Breast epithelium (tissue), 4 donors: Measurements from ENCODE around the gene PLCB2. TPM values are rescaled to one million over a fixed set of nuclear protein-coding genes. Genes with fewer than 3 reads are reported as not detected.

Source experiments
- DNase-seq, 2 donors: peaks; one replicate each; pipeline ENCODE4 v3.0.0-alpha.2; 2019; ENCODE audit warnings: low spot score in 2 of 2
- H3K27ac ChIP-seq, 2 donors: fragments of 200-600 bp; sonication (generic) in 1 of 2; one replicate each; pipeline ENCODE4 v1.5.1; 2016 to 2019; ENCODE audit warnings: mild to moderate bottlenecking in 1 of 2
- H3K27me3 ChIP-seq, 2 donors: fragments of 200-600 bp; sonication (generic) in 1 of 2; one replicate each; pipeline versions ENCODE4 v1.5.1 to v1.6.0; 2017 to 2019; ENCODE audit warnings: control low read depth in 1 of 2, mild to moderate bottlenecking in 1 of 2
- H3K36me3 ChIP-seq: fragments of 200-600 bp; one replicate; pipeline ENCODE4 v1.5.1; 2019
- H3K4me1 ChIP-seq, 2 donors: fragments of 200-600 bp; sonication (generic); one replicate each; pipeline ENCODE4 v1.5.1; 2016 to 2019; ENCODE audit warnings: control low read depth in 1 of 2
- H3K4me3 ChIP-seq, 3 donors: fragments of 200-600 bp; sonication (generic); 1 replicate in 2 of 3; 2 replicates in 1 of 3; pipeline ENCODE4 v1.5.1; 2016 to 2019; ENCODE audit warnings: mild to moderate bottlenecking in 3 of 3, moderate library complexity in 2 of 3
- H3K9me3 ChIP-seq, 2 donors: fragments of 200-600 bp; sonication (generic) in 1 of 2; one replicate each; pipeline ENCODE4 v1.5.1; 2016 to 2019; ENCODE audit warnings: control low read depth in 1 of 2
- CTCF ChIP-seq, 3 donors: fragments of 450-650 bp; IDR thresholded peaks; one replicate each; pipeline ENCODE4 v1.5.1; 2016 to 2017; ENCODE audit warnings: antibody characterized with exemption in 3 of 3, mild to moderate bottlenecking in 3 of 3, moderate library complexity in 3 of 3
- POLR2A ChIP-seq: fragments of 450-650 bp; IDR thresholded peaks from one replicate; pipeline ENCODE4 v1.6.1; 2016; ENCODE audit warnings: antibody characterized with exemption, mild to moderate bottlenecking, moderate library complexity
- POLR2AphosphoS5 ChIP-seq, 3 donors: sonication (generic); formaldehyde crosslinking; IDR thresholded peaks; one replicate each; pipeline ENCODE4 v1.6.1; 2017; ENCODE audit warnings: antibody characterized with exemption in 3 of 3
- intact Hi-C: fragments of 100-400 bp; cut with DNase I; formaldehyde crosslinking; loops from one replicate; pipeline ENCODE4 v1.15.1; 2023; ENCODE audit warnings: low total_unique reads
- total RNA-seq, 3 donors: library from RNA; depleted of rRNA; stranded (reverse); fragments of >200 nt; gene quantifications; one replicate each; pipeline ENCODE4 v1.1.0, GENCODE V29; 2016

Gene PLCB2
- total RNA-seq: 10 to 100 TPM in 2 of 3 donors, 1 to 10 TPM in 1; 4.3 to 17.9 (median 13.6) TPM

GRCh38 chr15:40307421-40308211, at the start of gene PLCB2:
TSS of gene PLCB2 (minus strand) at chr15:40307935. CDS start at chr15:40307672, 263 bp downstream.
- Histone ChIP-seq H3K9me3 (no peaks in the 10 kb centered on the region), H3K27ac (peak within 1 kb of the TSS in 1 of 2 donors; percentile 61), H3K36me3 (no peaks in the 10 kb centered on the region), H3K4me1 (no peaks in the 10 kb centered on the region), H3K4me3 (peak within 1 kb of the TSS; percentile 30 to 45 (median 31)), H3K27me3 (no peaks in the 10 kb centered on the region)
- intact Hi-C loops: no loop called here
- no peak for DNase-seq
- no peak for TF ChIP-seq POLR2A
- TF ChIP-seq CTCF (IDR thresholded peaks at IDR 0.05): no peak
- no peak for TF ChIP-seq POLR2AphosphoS5 (IDR thresholded peaks at IDR 0.05)

GRCh38 chr15:40357246-40357645, 49.5 kb upstream of the PLCB2 start:
- Histone ChIP-seq H3K9me3 (no peaks in the 10 kb centered on the region), H3K36me3 (no peaks in the 10 kb centered on the region), H3K4me1 (peaks cover 4 to 6% of the 10 kb centered on the region in 2 donors), H3K27ac (no peak overlapping the region), H3K27me3 (no peaks in the 10 kb centered on the region), H3K4me3 (peak overlapping the region in 1 of 3 donors; percentile 49)
- no peak for DNase-seq
- TF ChIP-seq POLR2AphosphoS5 (IDR thresholded peaks at IDR 0.05) (no peak), POLR2A (no peak)
- intact Hi-C loops: no loop called here

GRCh38 chr15:40355976-40356585, 48.3 kb upstream of the PLCB2 start:
- intact Hi-C loops: no loop called here
- no peak overlapping the region for H3K4me3 ChIP-seq
- DNase-seq: no peak
- no peak overlapping the region for H3K27ac ChIP-seq
- TF ChIP-seq POLR2A (no peak), CTCF (IDR thresholded peaks at IDR 0.05) (no peak), POLR2AphosphoS5 (IDR thresholded peaks at IDR 0.05) (no peak)
- no peaks in the 10 kb centered on the region for H3K27me3 ChIP-seq
- H3K9me3 ChIP-seq: no peaks in the 10 kb centered on the region
- no peaks in the 10 kb centered on the region for H3K36me3 ChIP-seq
- peaks cover 4 to 6% of the 10 kb centered on the region in 2 donors for H3K4me1 ChIP-seq

- Histone ChIP-seq H3K27ac (no peak overlapping the region), H3K4me3 (no peak overlapping the region), H3K4me1 (peaks cover 4 to 6% of the 10 kb centered on the region in 2 donors), H3K27me3 (no peaks in the 10 kb centered on the region), H3K36me3 (no peaks in the 10 kb centered on the region), H3K9me3 (no peaks in the 10 kb centered on the region)
- intact Hi-C loops: no loop called here
- DNase-seq: no peak
- TF ChIP-seq POLR2AphosphoS5 (IDR thresholded peaks at IDR 0.05) (no peak), POLR2A (no peak), CTCF (IDR thresholded peaks at IDR 0.05) (no peak)
These were observed 46.9 kb upstream of the PLCB2 start for GRCh38 chr15:40354408-40355171.

- Histone ChIP-seq H3K27ac (no peak overlapping the region), H3K36me3 (no peaks in the 10 kb centered on the region), H3K9me3 (no peaks in the 10 kb centered on the region), H3K27me3 (no peaks in the 10 kb centered on the region), H3K4me3 (no peak overlapping the region), H3K4me1 (peaks cover 3 to 4% of the 10 kb centered on the region in 2 donors)
- intact Hi-C loops: no loop called here
- no peak for TF ChIP-seq POLR2A
- no peak for TF ChIP-seq CTCF (IDR thresholded peaks at IDR 0.05)
- no peak for TF ChIP-seq POLR2AphosphoS5 (IDR thresholded peaks at IDR 0.05)
- DNase-seq: no peak
These were observed 46.0 kb upstream of the PLCB2 start for GRCh38 chr15:40353697-40354096.
